Thyroid gland (tissue), 4 donors: Measurements from ENCODE around the gene MTREX.

Experiments
- CTCF ChIP-seq, 6 experiments: fragments of 200-600 bp in 3 of 6; fragments of 450-650 bp in 3 of 6; sonication (generic) in 3 of 6; IDR thresholded peaks; one replicate each; pipeline ENCODE4 v1.5.1; 2016 to 2019; ENCODE audit warnings: antibody characterized with exemption in 6 of 6, mild to moderate bottlenecking in 2 of 6, inconsistent platforms in 1 of 6, moderate library complexity in 1 of 6
- POLR2A ChIP-seq, 2 donors: fragments of 450-650 bp; IDR thresholded peaks; one replicate each; pipeline ENCODE4 v1.6.1; 2017; ENCODE audit warnings: antibody characterized with exemption in 2 of 2, mild to moderate bottlenecking in 2 of 2, moderate library complexity in 1 of 2

GRCh38 chr5:55387865-55388264, 80.1 kb downstream of the MTREX start:
- TF ChIP-seq CTCF (IDR thresholded peaks at IDR 0.05) (no peak), POLR2A (IDR thresholded peaks at IDR 0.05) (no peak)
